Mononuclear cell (primary cell): Measurements from ENCODE around the gene PLEKHA7. TPM values are rescaled to one million over a fixed set of nuclear protein-coding genes. Genes with fewer than 3 reads are reported as not detected.
A peak's percentile ranks its signal among the peaks of the same experiment; 100 is the strongest.
"Not testable (repeated sequence)": the region's sequence is repeated elsewhere in the genome, so short reads cannot be mapped to it uniquely, and the experiment has no call there.

Experiments used
- H3K27me3 ChIP-seq: 2 replicates; pipeline ENCODE4 v1.6.0; 2011; ENCODE audit warnings: low read length, control low read depth; ENCODE audit not compliant: insufficient read depth
- H3K4me1 ChIP-seq: 2 replicates; pipeline ENCODE4 v1.5.1; 2011; ENCODE audit warnings: mild to moderate bottlenecking, low read length, control low read depth; ENCODE audit not compliant: insufficient read depth
- H3K4me3 ChIP-seq: 2 replicates; pipeline ENCODE4 v1.5.1; 2011; ENCODE audit warnings: mild to moderate bottlenecking, low read length, moderate library complexity
- H3K9me3 ChIP-seq: 2 replicates; pipeline ENCODE4 v1.5.1; 2011; ENCODE audit warnings: low read depth, mild to moderate bottlenecking, control low read depth, low read length
- total RNA-seq: library from RNA; depleted of rRNA; stranded (reverse); fragments of >200 nt; gene quantifications from one replicate; pipeline ENCODE4 v1.2.3, GENCODE V29; 2012

The PLEKHA7 gene, protein sequence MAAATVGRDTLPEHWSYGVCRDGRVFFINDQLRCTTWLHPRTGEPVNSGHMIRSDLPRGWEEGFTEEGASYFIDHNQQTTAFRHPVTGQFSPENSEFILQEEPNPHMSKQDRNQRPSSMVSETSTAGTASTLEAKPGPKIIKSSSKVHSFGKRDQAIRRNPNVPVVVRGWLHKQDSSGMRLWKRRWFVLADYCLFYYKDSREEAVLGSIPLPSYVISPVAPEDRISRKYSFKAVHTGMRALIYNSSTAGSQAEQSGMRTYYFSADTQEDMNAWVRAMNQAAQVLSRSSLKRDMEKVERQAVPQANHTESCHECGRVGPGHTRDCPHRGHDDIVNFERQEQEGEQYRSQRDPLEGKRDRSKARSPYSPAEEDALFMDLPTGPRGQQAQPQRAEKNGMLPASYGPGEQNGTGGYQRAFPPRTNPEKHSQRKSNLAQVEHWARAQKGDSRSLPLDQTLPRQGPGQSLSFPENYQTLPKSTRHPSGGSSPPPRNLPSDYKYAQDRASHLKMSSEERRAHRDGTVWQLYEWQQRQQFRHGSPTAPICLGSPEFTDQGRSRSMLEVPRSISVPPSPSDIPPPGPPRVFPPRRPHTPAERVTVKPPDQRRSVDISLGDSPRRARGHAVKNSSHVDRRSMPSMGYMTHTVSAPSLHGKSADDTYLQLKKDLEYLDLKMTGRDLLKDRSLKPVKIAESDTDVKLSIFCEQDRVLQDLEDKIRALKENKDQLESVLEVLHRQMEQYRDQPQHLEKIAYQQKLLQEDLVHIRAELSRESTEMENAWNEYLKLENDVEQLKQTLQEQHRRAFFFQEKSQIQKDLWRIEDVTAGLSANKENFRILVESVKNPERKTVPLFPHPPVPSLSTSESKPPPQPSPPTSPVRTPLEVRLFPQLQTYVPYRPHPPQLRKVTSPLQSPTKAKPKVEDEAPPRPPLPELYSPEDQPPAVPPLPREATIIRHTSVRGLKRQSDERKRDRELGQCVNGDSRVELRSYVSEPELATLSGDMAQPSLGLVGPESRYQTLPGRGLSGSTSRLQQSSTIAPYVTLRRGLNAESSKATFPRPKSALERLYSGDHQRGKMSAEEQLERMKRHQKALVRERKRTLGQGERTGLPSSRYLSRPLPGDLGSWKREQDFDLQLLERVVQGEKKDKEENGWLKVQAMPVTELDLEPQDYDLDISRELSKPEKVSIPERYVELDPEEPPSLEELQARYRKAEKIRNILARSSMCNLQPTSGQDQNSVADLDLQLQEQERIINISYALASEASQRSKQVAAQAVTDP
- 1.7 TPM for total RNA-seq

DNA sequence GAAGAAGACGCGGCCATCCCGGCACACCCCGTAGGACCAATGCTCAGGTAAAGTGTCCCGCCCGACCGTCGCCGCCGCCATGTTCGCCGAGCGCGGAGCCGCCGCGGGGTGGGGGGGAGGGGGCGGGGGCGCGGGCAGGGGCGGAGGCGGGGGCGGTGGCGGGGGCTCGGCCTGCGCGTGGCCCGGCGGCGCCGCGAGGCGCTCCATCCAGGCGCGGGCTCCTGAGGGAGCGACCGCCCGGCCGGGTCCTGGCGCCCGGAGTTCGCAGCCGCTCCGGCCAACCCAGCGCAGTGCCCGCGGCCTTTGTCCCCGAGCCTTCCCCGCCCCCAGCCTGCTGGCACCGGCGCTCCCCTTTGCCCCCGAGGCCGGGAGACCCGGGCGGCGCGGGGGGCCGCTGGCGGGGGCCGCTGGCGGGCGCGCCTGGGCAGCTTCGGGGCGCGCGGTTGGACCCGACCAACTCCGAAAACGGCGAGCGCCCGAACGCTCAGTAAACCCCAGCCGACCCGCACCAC, at the start of gene PLEKHA7:
Gene PLEKHA7, minus strand, starts transcription at position 94 of the 512 bp plus-strand sequence. Its CDS starts 13 bp downstream, at position 81.
- Histone ChIP-seq H3K27me3 (peaks cover 47% of the 10 kb centered on the region), H3K9me3 (no peaks in the 10 kb centered on the region), H3K4me1 (peaks cover 14% of the 10 kb centered on the region), H3K4me3 (peak within 1 kb of the TSS; percentile 20)

DNA sequence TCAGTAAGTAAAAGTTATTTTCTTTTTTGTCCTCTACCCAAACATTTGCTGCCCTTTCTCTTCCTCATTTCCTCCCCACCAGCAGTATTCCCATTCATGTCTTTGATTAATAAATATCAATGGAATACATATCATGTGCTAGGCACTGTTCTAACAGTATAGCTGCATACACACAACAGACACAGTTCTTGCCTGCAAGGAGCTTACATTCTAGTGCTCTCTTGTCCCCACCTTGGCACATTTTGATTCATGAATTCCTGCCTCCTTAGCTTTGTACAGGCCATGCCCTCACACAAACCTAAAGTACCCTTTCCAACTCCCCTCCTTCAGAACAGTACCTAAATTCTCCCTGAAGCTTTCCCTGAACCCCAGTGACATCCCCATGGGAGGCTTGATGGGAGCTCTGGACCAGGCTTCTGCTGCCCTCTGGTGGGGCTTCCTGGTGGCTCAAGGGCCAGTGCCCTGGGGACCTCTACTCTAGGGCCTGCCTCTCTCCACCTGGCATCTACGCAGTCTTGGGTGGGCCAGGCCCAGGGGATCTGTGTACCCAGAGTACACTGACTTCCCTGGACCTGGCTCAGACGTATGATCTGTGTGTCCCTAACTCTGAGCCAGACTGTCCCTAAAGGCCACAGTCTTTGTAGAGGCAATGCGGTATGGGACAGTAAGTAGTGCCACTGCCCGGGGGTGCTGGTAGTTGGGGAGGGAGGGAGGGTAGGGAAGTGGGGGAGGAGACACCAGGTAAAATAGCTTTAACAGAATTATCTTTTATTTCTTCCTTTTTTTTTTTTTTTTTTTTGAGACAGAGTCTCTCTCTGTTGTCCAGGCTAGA, 49.2 kb upstream of the PLEKHA7 start:
- Histone ChIP-seq H3K27me3 (no peaks in the 10 kb centered on the region), H3K9me3 (no peaks in the 10 kb centered on the region), H3K4me3 (no peak overlapping the region), H3K4me1 (no peaks in the 10 kb centered on the region)

DNA sequence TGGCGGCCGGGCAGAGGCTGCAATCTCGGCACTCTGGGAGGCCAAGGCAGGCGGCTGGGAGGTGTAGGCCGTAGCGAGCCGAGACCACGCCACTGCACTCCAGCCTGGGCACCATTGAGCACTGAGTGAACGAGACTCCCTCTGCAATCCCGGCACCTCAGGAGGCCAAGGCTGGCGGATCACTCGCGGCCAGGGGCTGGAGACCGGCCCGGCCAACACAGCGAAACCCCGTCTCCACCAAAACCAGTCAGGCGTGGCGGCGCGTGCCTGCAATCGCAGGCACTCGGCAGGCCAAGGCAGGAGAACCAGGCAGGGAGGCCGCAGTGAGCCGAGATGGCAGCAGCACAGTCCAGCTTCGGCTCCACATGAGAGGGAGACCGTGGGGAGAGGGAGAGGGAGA, 36.9 kb upstream of the PLEKHA7 start:
- H3K4me3 ChIP-seq, H3K4me1 ChIP-seq, H3K27me3 ChIP-seq, H3K9me3 ChIP-seq: not testable (repeated sequence)

DNA sequence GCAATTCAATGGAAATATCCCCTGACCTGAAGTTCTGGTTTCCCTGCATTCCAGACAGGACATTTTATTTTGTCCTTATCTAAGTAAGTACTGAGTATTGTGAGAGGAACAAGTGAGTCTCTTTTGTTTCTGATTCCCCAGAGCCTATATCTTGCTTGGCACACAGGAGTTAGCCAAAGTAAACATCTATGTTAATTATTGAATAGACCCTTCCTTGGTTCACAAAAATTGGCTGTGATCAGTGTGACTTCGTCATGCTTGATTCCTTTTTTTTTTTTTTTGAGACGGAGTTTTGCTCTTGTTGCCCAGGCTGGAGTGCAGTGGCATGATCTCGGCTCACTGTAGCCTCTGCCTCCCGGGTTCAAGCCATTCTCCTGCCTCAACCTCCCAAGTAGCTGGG, 34.3 kb upstream of the PLEKHA7 start:
- H3K4me1 ChIP-seq, H3K27me3 ChIP-seq, H3K4me3 ChIP-seq, H3K9me3 ChIP-seq: not testable (repeated sequence)

DNA sequence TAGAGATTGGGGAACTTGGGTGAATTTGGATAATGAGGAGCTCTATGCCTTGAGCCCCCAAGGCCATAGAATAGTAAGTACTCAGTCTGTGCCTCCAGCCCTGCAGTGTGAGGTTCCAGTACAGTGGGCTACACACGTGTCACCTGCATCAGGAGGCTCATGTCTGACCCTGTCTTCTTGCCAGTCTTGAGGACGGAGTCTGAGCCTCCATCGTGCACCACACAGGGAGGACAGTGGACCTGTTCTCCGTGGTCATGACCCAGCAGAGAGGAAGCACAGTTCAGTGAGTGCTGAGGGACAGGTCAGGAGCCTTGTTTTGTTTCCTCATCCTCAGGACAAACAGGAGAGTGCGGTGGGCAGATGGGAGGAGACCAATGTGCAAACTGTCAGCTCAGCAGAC, 32.5 kb upstream of the PLEKHA7 start:
- Histone ChIP-seq H3K4me1 (no peaks in the 10 kb centered on the region), H3K4me3 (no peak overlapping the region), H3K9me3 (no peaks in the 10 kb centered on the region), H3K27me3 (no peaks in the 10 kb centered on the region)

DNA sequence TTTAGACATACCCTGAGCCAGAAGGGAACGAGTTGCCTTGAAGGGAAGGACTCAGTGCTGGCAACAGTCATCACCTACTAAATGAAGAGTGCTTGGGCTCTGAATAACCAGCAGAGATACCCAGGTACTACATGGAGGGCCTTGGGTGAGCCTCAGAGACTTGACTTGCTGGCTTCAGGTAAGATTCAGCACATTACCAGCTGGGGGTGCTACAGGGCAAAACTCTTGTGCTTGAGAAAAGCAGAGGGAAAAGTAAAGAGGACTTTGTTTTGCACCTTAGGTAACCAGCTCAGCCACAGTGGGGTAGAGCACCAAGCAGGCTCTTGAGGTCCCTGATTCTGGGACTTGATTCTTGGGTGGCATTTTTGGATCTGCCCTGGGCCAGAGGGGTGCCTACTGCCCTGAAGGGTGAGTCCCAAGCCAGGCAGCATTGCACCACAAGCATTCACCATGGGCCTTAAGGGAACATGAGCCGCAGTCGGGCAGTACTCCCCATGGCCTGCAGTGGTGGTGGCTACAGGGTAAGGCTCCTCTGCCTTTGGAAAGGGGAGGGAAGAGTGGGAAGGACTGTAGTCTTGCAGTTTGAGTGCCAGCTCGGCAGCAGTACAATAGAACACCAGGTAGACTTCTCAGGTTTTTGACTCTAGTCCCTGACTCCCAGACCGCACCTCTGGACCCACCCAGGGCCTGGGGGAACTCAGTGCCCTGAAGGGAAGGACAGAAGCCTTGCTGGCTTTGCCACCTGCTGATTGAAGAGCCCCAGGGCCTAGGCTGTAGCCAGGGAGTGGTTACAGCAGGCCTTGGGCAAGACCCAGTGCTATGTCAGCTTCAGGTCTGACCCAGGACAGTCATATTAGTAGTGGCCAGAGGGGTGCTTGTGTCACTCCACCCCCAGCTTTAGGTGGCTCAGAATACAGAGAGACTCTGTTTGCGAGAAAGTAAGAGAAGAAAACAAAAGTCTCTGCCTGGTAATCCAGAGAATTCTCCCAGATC, 22.7 kb upstream of the PLEKHA7 start:
- Histone ChIP-seq H3K4me1 (no peaks in the 10 kb centered on the region), H3K27me3 (no peaks in the 10 kb centered on the region), H3K4me3 (no peak overlapping the region), H3K9me3 (no peaks in the 10 kb centered on the region)

DNA sequence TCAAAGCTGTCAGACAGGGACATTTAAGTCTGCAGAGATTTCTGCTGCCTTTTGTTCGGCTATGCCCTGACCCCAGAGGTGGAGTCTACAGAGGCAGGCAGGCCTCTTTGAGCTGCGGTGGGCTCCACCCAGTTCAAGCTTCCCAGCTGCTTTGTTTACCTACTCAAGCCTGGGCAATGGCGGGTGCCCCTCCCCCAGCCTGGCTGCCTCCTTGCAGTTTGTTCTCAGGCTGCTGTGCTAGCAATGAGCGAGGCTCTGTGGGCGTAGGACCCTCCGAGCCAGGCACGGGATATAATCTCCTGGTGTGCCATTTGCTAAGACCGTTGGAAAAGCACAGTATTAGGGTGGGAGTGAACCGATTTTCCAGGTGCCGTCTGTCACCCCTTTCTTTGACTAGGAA, 19.8 kb upstream of the PLEKHA7 start:
- H3K27me3 ChIP-seq, H3K9me3 ChIP-seq, H3K4me3 ChIP-seq, H3K4me1 ChIP-seq: not testable (repeated sequence)

DNA sequence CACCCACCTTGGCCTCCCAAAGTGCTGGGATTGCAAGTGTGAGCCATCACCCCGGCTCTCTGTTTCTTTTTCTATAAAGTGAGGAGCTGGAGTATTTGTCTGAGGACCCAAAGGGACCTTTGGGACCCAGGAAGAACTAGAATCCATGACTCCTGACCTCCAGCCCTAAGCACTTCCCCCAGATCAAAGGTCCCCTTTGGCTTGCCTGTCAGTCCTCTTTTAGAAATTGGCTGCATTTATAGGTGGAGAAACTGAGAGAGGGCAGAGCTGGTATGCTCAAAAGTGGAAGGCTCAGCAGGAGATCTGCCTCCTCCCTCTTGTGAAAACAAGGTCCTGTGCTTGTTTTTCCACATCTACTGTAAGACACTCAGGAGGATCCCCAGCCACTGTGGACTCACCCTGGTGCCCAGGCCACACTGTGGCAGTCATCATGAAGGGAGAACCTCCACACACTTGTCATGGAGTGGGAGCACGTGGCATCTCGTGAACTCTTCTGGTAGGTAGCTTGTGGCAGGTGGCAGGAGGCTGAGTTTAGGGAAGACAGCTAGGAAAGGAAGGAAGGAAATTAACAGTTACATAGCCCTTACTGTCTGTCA, 12.4 kb upstream of the PLEKHA7 start:
- Histone ChIP-seq H3K27me3 (no peaks in the 10 kb centered on the region), H3K4me3 (no peak overlapping the region), H3K4me1 (no peaks in the 10 kb centered on the region), H3K9me3 (no peaks in the 10 kb centered on the region)

DNA sequence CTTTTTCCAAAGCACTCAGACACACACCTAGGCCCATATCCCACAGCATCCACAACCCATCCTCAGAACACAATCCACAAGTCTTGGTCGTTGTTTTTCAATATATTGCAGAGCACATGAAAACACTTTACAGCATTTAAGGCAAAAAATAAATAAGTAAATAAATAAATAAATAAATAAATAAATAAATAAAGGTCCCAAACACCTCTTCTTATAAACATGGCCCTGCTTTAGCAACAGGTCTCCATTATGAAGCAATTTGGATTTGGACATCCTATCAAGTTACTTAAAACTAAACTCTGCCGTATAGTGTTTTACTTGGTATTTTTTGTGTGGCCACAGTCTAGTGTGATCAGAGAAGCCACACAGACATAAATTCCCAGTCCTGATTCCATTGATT, 10.7 kb upstream of the PLEKHA7 start:
- no peaks in the 10 kb centered on the region for H3K9me3 ChIP-seq
- no peaks in the 10 kb centered on the region for H3K27me3 ChIP-seq
- no peak overlapping the region for H3K4me3 ChIP-seq
- H3K4me1 ChIP-seq = no peaks in the 10 kb centered on the region

DNA sequence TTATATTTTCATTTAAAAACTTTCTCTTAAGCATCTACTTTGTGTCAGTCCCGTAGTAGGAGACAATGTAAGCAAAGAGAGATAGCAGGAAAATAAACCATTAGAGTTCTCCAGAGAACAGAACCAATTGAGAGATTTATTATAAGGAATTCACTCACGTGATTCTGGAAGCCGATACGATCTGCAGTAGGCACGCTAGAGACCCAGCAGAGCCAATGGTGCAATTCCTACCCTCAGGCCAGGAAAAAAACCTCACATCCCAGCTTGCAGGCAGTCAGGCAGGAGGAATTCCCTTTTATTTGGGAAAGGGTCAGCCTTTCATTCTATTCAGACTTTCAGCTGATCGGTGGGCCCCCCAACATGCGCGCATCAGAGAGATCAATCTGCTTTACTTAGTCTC, 7.3 kb upstream of the PLEKHA7 start:
- H3K27me3 ChIP-seq = peaks cover 6% of the 10 kb centered on the region
- H3K9me3 ChIP-seq = no peaks in the 10 kb centered on the region
- H3K4me1 ChIP-seq = no peaks in the 10 kb centered on the region
- no peak overlapping the region for H3K4me3 ChIP-seq

DNA sequence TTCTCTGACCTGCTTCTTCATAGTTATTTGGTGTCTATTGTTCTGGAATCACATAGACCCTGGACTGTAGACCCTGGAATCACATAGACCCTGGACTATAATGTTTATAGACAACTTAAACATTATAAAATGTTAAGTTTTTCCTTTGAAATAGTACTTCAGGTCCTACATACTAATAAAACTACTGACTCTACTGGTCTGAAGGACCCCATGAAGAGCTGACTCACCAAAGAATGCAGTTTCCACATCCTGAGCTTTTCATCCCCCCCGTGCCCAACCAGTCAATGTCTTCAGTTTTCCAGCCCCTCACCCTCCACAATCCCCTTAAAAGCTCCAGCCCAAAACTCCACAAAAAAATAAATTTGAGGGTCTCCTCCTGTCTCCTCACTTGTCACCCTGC, 6.6 kb upstream of the PLEKHA7 start:
- Histone ChIP-seq H3K4me1 (no peaks in the 10 kb centered on the region), H3K27me3 (peaks cover 13% of the 10 kb centered on the region), H3K9me3 (no peaks in the 10 kb centered on the region), H3K4me3 (no peak overlapping the region)

DNA sequence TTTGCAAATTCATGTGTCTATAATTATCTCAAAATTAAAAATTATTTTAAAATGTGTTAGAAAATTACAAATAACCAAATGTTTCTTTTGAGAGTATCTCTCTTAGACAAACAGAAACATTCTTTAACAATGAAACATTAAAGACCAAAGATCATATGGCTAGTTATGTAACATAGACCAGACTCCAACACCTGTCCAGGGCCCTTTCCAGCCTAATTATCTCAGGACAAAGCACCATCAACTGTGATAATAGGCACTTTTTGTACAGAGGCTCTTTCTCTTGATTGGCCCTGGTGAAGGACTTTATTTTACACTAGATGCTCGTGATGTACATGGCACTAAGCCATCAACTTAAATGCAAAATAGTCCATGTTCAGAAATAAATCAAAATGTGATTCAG, 5.0 kb upstream of the PLEKHA7 start:
- peaks cover 4% of the 10 kb centered on the region for H3K4me1 ChIP-seq
- no peaks in the 10 kb centered on the region for H3K9me3 ChIP-seq
- H3K27me3 ChIP-seq = peaks cover 25% of the 10 kb centered on the region
- no peak overlapping the region for H3K4me3 ChIP-seq

DNA sequence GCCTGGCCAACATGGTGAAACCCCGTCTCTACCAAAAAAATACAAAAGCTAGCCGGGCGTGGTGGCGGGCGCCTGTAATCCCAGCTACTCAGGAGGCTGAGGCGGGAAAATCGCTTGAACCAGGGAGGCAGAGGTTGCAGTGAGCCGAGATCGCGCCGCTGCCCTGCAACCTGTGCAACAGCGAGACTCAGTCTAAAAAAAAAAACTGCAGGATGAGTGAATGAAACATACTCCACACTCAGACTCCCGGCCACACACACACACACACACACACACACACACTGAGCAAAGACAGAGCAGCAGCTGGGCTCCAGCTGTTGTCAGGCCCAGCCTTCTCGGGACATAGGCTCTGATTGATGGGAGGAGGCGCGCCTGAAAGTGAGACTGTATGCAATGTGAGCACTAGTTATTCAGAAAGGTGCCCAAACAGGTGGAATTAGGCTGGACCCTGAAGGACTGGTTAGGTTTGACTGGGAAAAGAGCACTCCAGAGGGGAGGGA, 1.5 kb upstream of the PLEKHA7 start:
- H3K4me3 ChIP-seq = no peak overlapping the region
- H3K27me3 ChIP-seq = peaks cover 47% of the 10 kb centered on the region
- peaks cover 14% of the 10 kb centered on the region for H3K4me1 ChIP-seq
- no peaks in the 10 kb centered on the region for H3K9me3 ChIP-seq
